ENCODE results near the gene GAL3ST3.

DNA sequence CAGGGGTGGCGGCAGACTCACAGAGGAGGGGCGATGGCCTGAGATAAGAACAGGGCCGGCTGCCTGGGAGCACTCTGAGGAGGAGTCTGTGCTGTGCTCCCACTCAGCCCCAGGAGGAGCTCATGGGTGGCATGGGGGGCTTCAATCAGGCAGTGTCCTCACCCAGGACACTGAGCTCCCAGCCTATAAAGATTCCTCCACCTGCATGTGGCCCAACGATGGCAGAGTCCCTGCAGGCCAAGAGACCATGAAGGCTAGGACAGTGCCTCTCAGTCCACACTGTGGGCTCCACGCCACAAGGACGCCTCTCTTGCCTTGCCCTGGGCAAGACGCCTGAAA lies 35.2 kb downstream of the GAL3ST3 start:
- TF ChIP-seq GATA2 (IDR thresholded peaks at IDR 0.05; ENCODE audit: low read depth, low read length): no peak
- no peak for TF ChIP-seq GATA3 (IDR thresholded peaks at IDR 0.05; ENCODE audit: low read depth, low read length)
